Fibroblast of lung (primary cell): Measurements from ENCODE around the gene CALN1. TPM values are rescaled to one million over a fixed set of nuclear protein-coding genes. Genes with fewer than 3 reads are reported as not detected.

ENCODE experiments used
- DNase-seq, 2 donors: peaks; one replicate each; pipeline versions ENCODE4 v3.0.0 to v3.0.0-alpha.2; 2010; ENCODE audit warnings: low read depth in 2 of 2
- H2AFZ ChIP-seq: 2 replicates; pipeline ENCODE4 v1.5.1; 2012; ENCODE audit warnings: low read length, control low read depth, inconsistent platforms
- H3K27ac ChIP-seq: 2 replicates; pipeline ENCODE4 v1.5.1; 2011; ENCODE audit warnings: low read length, control low read depth; ENCODE audit not compliant: insufficient read depth
- H3K27me3 ChIP-seq: 2 replicates; pipeline ENCODE4 v1.5.1; 2011; ENCODE audit warnings: mild to moderate bottlenecking, low read length; ENCODE audit not compliant: control insufficient read depth, insufficient read depth
- H3K36me3 ChIP-seq: 2 replicates; pipeline ENCODE4 v1.5.1; 2011; ENCODE audit warnings: low read length; ENCODE audit not compliant: control insufficient read depth, insufficient read depth
- H3K4me1 ChIP-seq: 2 replicates; pipeline ENCODE4 v1.5.1; 2011; ENCODE audit warnings: low read length; ENCODE audit not compliant: control insufficient read depth, insufficient read depth; ENCODE audit errors: extremely low read depth
- H3K4me2 ChIP-seq: 2 replicates; pipeline ENCODE4 v1.5.1; 2011; ENCODE audit warnings: low read length, control low read depth; ENCODE audit not compliant: insufficient read depth; ENCODE audit errors: extremely low read depth
- H3K4me3 ChIP-seq, 4 experiments: fragments of 200-600 bp in 1 of 4; sonication (generic) in 1 of 4; replicated peaks in 1 of 4; 2 replicates each; pipeline ENCODE4 v1.5.1; 2011 to 2016; ENCODE audit warnings: low read length in 4 of 4, low read depth in 3 of 4, mild to moderate bottlenecking in 3 of 4, control low read depth in 2 of 4, inconsistent platforms in 1 of 4, mixed read lengths in 1 of 4; ENCODE audit not compliant: insufficient read depth in 1 of 4; ENCODE audit errors: control extremely low read depth in 1 of 4
- H3K79me2 ChIP-seq: 2 replicates; pipeline ENCODE4 v1.5.1; 2012; ENCODE audit warnings: mild to moderate bottlenecking, low read length, inconsistent platforms; ENCODE audit not compliant: control insufficient read depth, insufficient read depth
- H3K9ac ChIP-seq: 2 replicates; pipeline ENCODE4 v1.5.1; 2011; ENCODE audit warnings: mild to moderate bottlenecking, low read length, control low read depth; ENCODE audit not compliant: insufficient read depth
- H3K9me3 ChIP-seq: 2 replicates; pipeline ENCODE4 v1.5.1; 2012; ENCODE audit warnings: low read depth, low read length; ENCODE audit not compliant: control insufficient read depth, insufficient read depth
- H4K20me1 ChIP-seq: 2 replicates; pipeline ENCODE4 v1.5.1; 2011; ENCODE audit warnings: low read length; ENCODE audit not compliant: control insufficient read depth, insufficient read depth; ENCODE audit errors: extremely low read depth
- EZH2 ChIP-seq: IDR thresholded peaks from 2 replicates; pipeline ENCODE4 v1.5.1; 2012; ENCODE audit warnings: low read length, control low read depth, mild to moderate bottlenecking; ENCODE audit errors: missing control alignments
- polyA plus RNA-seq, 2 donors: library from polyadenylated mRNA; depleted of rRNA in 1 of 2; stranded (reverse) in 1 of 2; unstranded in 1 of 2; fragments of >200 nt; gene quantifications; 2 replicates each; pipeline ENCODE4 v1.2.1, GENCODE V29; 2011 to 2012; ENCODE audit warnings: missing spikeins in 1 of 2
- total RNA-seq: library from RNA; depleted of rRNA; stranded (reverse); fragments of >200 nt; gene quantifications from 2 replicates; pipeline ENCODE4 v1.2.1, GENCODE V29; 2014
- TF ChIP-seq, protein P1 (sequence below), 2 donors: IDR thresholded peaks in 1 of 2; conservative IDR thresholded peaks in 1 of 2; 1 replicate in 1 of 2; 2 replicates in 1 of 2; pipeline ENCODE4 v1.5.1; 2011 to 2012; ENCODE audit warnings: low read length in 2 of 2, control low read depth in 1 of 2, inconsistent platforms in 1 of 2, low read depth in 1 of 2, mild to moderate bottlenecking in 1 of 2

CALN1 gene
- total and polyA plus RNA-seq, 2 donors (not counting 1 experiment from before 2014, with no cell fraction given) = not detected

DNA sequence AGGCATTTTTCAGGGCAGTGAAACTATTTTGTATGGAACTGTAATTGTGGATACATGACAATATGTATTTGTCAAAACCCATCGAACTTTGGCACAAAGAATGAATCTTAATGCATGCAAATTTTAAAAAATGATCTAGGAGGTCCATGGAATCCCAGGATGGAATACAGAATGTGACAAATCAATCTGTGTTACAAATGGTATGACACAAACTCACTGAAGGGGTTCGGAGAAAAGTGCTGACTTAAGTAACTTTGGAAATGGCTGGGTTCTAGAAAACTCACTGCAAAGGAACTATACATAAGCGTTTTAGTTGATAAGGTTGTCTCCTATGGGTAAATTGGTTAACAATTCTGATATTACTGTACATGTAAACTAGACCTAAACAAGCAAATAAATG lies 26.0 kb downstream of the CALN1 start:
- Histone ChIP-seq H3K27me3 (no peaks in the 10 kb centered on the region), H3K9ac (no peak overlapping the region), H3K4me1 (no peaks in the 10 kb centered on the region), H3K27ac (no peak overlapping the region), H3K4me3 (no peak overlapping the region), H3K79me2 (no peaks in the 10 kb centered on the region), H4K20me1 (no peaks in the 10 kb centered on the region), H3K36me3 (no peaks in the 10 kb centered on the region), H3K9me3 (no peaks in the 10 kb centered on the region), H2AFZ (no peak overlapping the region), H3K4me2 (no peak overlapping the region)
- DNase-seq = no peak
- no peak for TF ChIP-seq EZH2
- TF ChIP-seq, protein P1, sequence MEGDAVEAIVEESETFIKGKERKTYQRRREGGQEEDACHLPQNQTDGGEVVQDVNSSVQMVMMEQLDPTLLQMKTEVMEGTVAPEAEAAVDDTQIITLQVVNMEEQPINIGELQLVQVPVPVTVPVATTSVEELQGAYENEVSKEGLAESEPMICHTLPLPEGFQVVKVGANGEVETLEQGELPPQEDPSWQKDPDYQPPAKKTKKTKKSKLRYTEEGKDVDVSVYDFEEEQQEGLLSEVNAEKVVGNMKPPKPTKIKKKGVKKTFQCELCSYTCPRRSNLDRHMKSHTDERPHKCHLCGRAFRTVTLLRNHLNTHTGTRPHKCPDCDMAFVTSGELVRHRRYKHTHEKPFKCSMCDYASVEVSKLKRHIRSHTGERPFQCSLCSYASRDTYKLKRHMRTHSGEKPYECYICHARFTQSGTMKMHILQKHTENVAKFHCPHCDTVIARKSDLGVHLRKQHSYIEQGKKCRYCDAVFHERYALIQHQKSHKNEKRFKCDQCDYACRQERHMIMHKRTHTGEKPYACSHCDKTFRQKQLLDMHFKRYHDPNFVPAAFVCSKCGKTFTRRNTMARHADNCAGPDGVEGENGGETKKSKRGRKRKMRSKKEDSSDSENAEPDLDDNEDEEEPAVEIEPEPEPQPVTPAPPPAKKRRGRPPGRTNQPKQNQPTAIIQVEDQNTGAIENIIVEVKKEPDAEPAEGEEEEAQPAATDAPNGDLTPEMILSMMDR (conservative IDR thresholded peaks at IDR 0.05 in 1 of 2, IDR thresholded peaks at IDR 0.05 in 1 of 2; ENCODE audit: low read depth in 1 of 2, low read length in 2 of 2) = no peak

DNA sequence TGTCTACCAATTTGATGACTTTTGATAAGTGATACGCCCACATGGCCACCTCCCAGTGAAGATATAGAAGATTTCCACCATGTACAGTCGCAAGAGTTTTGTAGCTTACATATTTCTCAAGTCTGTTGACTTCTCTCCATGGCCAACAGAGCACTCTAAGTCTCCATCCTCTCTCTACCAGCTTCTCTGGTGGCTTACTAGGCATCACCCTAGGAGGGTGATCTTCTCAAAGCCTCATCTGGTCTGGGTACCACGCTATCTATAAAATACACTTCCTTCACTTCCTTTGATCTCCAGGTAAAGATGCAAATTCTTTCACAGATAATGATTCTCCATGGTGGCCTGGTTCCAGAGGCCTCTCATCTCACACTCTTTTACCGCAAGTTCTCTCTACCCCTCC lies 49.9 kb downstream of the CALN1 start:
- no peak for DNase-seq
- Histone ChIP-seq H3K9me3 (no peaks in the 10 kb centered on the region), H3K4me2 (no peak overlapping the region), H3K27me3 (no peaks in the 10 kb centered on the region), H2AFZ (no peak overlapping the region), H3K9ac (no peak overlapping the region), H3K36me3 (no peaks in the 10 kb centered on the region), H3K4me1 (no peaks in the 10 kb centered on the region), H3K79me2 (no peaks in the 10 kb centered on the region), H3K4me3 (no peak overlapping the region), H3K27ac (no peak overlapping the region), H4K20me1 (no peaks in the 10 kb centered on the region)
- TF ChIP-seq, protein P1 (conservative IDR thresholded peaks at IDR 0.05 in 1 of 2, IDR thresholded peaks at IDR 0.05 in 1 of 2; ENCODE audit: low read depth in 1 of 2, low read length in 2 of 2) = no peak
- TF ChIP-seq EZH2 = no peak

DNA sequence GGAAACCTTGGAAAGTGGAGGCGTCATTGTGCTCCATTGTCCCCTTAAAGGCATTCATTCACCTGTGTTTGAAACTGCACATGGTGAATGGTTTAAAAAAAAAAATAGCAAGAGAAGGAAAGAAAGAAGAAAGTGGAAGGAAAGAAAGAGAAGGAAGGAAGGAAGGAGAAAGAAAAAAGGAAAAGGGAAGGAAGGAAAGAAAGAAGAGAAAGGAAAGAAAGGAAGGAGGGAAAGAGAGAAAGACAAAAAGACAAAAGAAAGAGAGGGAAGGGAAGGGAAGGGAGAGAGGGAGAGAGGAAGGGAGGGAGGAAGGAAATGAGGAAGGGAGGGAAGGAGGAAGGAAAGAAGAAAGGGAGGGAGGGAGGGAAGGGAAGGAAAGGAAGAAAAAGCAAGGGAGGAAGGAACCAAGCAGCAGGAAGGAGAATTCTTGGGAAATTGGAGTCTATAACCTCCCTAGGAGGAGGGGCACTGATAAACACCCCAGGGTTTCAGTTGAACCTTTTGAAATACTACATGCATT lies 66.9 kb downstream of the CALN1 start:
- Histone ChIP-seq H3K79me2 (no peaks in the 10 kb centered on the region), H3K4me3 (no peak overlapping the region), H4K20me1 (no peaks in the 10 kb centered on the region), H3K4me1 (no peaks in the 10 kb centered on the region), H3K27me3 (no peaks in the 10 kb centered on the region), H3K9me3 (no peaks in the 10 kb centered on the region), H3K27ac (no peak overlapping the region), H3K4me2 (no peak overlapping the region), H3K9ac (no peak overlapping the region), H3K36me3 (no peaks in the 10 kb centered on the region), H2AFZ (no peak overlapping the region)
- TF ChIP-seq EZH2 = no peak
- TF ChIP-seq, protein P1 (conservative IDR thresholded peaks at IDR 0.05 in 1 of 2, IDR thresholded peaks at IDR 0.05 in 1 of 2; ENCODE audit: low read depth in 1 of 2, low read length in 2 of 2) = no peak
- no peak for DNase-seq
